HL-60 (cell line): ENCODE data around the gene CBX4.
A peak's percentile ranks its signal among the peaks of the same experiment; 100 is the strongest.

Experiments
- CTCF ChIP-seq: IDR thresholded peaks from one replicate; pipeline ENCODE4 v1.5.1; 2011; ENCODE audit warnings: low read length, control low read depth, inconsistent platforms; ENCODE audit not compliant: insufficient read depth
- GABPA ChIP-seq: IDR thresholded peaks from 2 replicates; pipeline ENCODE4 v1.6.1; 2012; ENCODE audit warnings: low read depth
- POLR2AphosphoS5 ChIP-seq: IDR thresholded peaks from 2 replicates; pipeline ENCODE4 v1.6.1; 2012; ENCODE audit warnings: low read depth
- REST ChIP-seq: IDR thresholded peaks from 2 replicates; pipeline ENCODE4 v1.6.1; 2012; ENCODE audit warnings: low read depth; ENCODE audit not compliant: insufficient replicate concordance

- TF ChIP-seq CTCF (peak; percentile 29), POLR2AphosphoS5 (peak; percentile 59; the same call in 1 of the 2 replicates), GABPA (no peak), REST (no peak)
These were observed 4.4 kb downstream of the CBX4 start for GRCh38 chr17:79834565-79835469.
